ENCODE data around the gene PIKFYVE. TPM values are rescaled to one million over a fixed set of nuclear protein-coding genes. Genes with fewer than 3 reads are reported as not detected.
A peak's percentile ranks its signal among the peaks of the same experiment; 100 is the strongest.

The PIKFYVE gene
- total RNA-seq, 4 donors from 2014 or later: 19.1 to 29.7 (median 22.8) TPM

DNA sequence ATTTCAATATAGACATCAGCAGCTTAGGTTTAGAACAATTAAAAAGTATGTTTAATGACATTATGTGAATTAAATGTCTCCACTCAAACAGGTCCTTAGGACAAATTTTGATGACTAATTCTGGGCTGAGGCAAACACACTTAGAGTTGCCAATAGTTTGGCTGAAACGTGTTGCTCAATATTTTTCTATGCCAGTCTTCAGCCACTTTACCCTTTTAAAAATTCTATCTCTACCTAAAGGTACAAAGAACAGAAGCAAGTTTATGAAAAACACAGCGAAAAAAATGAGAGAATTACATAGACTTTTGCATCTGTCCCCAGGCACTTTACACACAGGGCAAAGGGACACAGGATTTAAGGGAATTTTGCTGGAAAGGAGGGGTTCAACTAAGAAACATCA, 15.7 kb upstream of the PIKFYVE start:
- DNase-seq (ENCODE audit: extremely low spot score): no peak
- H3K9me3 ChIP-seq: no peaks in the 10 kb centered on the region
- H3K4me1 ChIP-seq: peaks cover 15 to 32% (median 20%) of the 10 kb centered on the region in 4 donors
- no peak overlapping the region for H3K27ac ChIP-seq (replicated peaks in 1 of 4)
- WGBS: 75% methylated on average over 2 of the region's 2 CpGs
- H3K27me3 ChIP-seq: no peaks in the 10 kb centered on the region
- no peak for TF ChIP-seq EP300 (IDR thresholded peaks at IDR 0.05)
- TF ChIP-seq POLR2A (IDR thresholded peaks at IDR 0.05; ENCODE audit: low read depth): no peak
- no peak for TF ChIP-seq POLR2AphosphoS5 (IDR thresholded peaks at IDR 0.05)
- TF ChIP-seq, protein P1, sequence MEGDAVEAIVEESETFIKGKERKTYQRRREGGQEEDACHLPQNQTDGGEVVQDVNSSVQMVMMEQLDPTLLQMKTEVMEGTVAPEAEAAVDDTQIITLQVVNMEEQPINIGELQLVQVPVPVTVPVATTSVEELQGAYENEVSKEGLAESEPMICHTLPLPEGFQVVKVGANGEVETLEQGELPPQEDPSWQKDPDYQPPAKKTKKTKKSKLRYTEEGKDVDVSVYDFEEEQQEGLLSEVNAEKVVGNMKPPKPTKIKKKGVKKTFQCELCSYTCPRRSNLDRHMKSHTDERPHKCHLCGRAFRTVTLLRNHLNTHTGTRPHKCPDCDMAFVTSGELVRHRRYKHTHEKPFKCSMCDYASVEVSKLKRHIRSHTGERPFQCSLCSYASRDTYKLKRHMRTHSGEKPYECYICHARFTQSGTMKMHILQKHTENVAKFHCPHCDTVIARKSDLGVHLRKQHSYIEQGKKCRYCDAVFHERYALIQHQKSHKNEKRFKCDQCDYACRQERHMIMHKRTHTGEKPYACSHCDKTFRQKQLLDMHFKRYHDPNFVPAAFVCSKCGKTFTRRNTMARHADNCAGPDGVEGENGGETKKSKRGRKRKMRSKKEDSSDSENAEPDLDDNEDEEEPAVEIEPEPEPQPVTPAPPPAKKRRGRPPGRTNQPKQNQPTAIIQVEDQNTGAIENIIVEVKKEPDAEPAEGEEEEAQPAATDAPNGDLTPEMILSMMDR (IDR thresholded peaks at IDR 0.05): no peak
- intact Hi-C loops (cut with DNase I): loop anchor here (5.0 to 10.0 kb wide), 2 partner anchors 73 to 626 kb away; partner anchors contain the start of gene METTL21A
- peaks cover 14 to 63% (median 43%) of the 10 kb centered on the region in 4 donors for H3K36me3 ChIP-seq
- H3K4me3 ChIP-seq: no peak overlapping the region

GRCh38 chr2:208251098-208251497, 15.0 kb upstream of the PIKFYVE start:
- H3K4me1 ChIP-seq: peaks cover 19 to 36% (median 22%) of the 10 kb centered on the region in 4 donors
- DNase-seq (ENCODE audit: extremely low spot score): no peak
- WGBS: 90% methylated on average over 4 of the region's 4 CpGs
- no peaks in the 10 kb centered on the region for H3K9me3 ChIP-seq
- no peak overlapping the region for H3K4me3 ChIP-seq
- intact Hi-C loops (cut with DNase I): loop anchor here (5.0 to 10.0 kb wide), 2 partner anchors 74 to 626 kb away; partner anchors contain the start of gene METTL21A
- no peak for TF ChIP-seq POLR2AphosphoS5 (IDR thresholded peaks at IDR 0.05)
- TF ChIP-seq EP300 (IDR thresholded peaks at IDR 0.05): no peak
- no peak for TF ChIP-seq POLR2A (IDR thresholded peaks at IDR 0.05; ENCODE audit: low read depth)
- TF ChIP-seq, protein P1 (IDR thresholded peaks at IDR 0.05): no peak
- no peaks in the 10 kb centered on the region for H3K27me3 ChIP-seq
- H3K36me3 ChIP-seq: peaks cover 14 to 57% (median 41%) of the 10 kb centered on the region in 4 donors
- H3K27ac ChIP-seq (replicated peaks in 1 of 4): no peak overlapping the region

- WGBS: 87% methylated on average over 3 of the region's 3 CpGs
- Histone ChIP-seq H3K4me1 (peaks cover 18 to 36% (median 24%) of the 10 kb centered on the region in 4 donors), H3K27me3 (no peaks in the 10 kb centered on the region), H3K4me3 (peak overlapping the region in 2 of 4 donors; percentile 80 to 88), H3K27ac (replicated peaks in 1 of 4) (peak overlapping the region; percentile 75 to 90 (median 84)), H3K36me3 (peaks cover 4 to 39% (median 27%) of the 10 kb centered on the region in 4 donors), H3K9me3 (no peaks in the 10 kb centered on the region)
- TF ChIP-seq, protein P1 (IDR thresholded peaks at IDR 0.05): no peak
- TF ChIP-seq EP300 (IDR thresholded peaks at IDR 0.05) (no peak), POLR2AphosphoS5 (IDR thresholded peaks at IDR 0.05) (no peak), POLR2A (IDR thresholded peaks at IDR 0.05; ENCODE audit: low read depth) (no peak)
- intact Hi-C loops (cut with DNase I): loop anchor here (5.0 to 10.0 kb wide), 2 partner anchors 76 to 628 kb away; partner anchors contain the start of gene METTL21A
- no peak for DNase-seq (ENCODE audit: extremely low spot score)
Observed at GRCh38 chr2:208252716-208253492, 13.2 kb upstream of the PIKFYVE start.

DNA sequence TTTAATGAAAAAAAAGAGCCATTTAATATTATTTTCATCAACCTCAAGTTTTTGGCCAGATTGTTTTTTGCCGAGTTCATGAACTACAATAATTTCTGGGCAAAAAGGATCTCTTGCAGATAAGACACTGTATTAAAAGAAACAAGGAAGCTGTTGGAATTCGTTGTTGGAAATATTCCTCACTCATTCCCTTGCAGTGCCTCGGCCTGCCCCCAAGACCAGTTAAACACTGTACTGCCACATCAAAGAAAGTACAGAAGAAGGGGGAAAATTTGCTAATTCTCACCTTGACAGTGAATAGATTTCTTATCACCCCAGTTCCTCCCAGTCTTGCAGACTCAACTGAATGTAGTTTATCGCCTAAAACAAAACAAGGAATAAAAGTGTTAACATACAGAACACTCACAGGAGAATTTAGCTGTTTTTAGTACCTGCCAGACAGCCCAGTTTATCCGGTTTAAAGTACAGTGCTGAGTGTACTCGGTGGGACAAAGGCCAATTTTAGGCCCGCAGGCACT, 12.4 kb upstream of the PIKFYVE start:
- H3K27ac ChIP-seq (replicated peaks in 1 of 4): peak overlapping the region; percentile 75 to 90 (median 84)
- peaks cover 18 to 36% (median 24%) of the 10 kb centered on the region in 4 donors for H3K4me1 ChIP-seq
- no peak for DNase-seq (ENCODE audit: extremely low spot score)
- H3K9me3 ChIP-seq: no peaks in the 10 kb centered on the region
- intact Hi-C loops (cut with DNase I): loop anchor here (5.0 to 10.0 kb wide), 2 partner anchors 76 to 629 kb away; partner anchors contain the start of gene METTL21A
- no peak for TF ChIP-seq EP300 (IDR thresholded peaks at IDR 0.05)
- TF ChIP-seq, protein P1 (IDR thresholded peaks at IDR 0.05): no peak
- no peak for TF ChIP-seq POLR2AphosphoS5 (IDR thresholded peaks at IDR 0.05)
- no peak for TF ChIP-seq POLR2A (IDR thresholded peaks at IDR 0.05; ENCODE audit: low read depth)
- H3K36me3 ChIP-seq: peaks cover 2 to 32% (median 20%) of the 10 kb centered on the region in 4 donors
- 7% methylated on average over 7 of the region's 7 CpGs for WGBS
- no peaks in the 10 kb centered on the region for H3K27me3 ChIP-seq
- peak overlapping the region; percentile 73 to 88 (median 82) for H3K4me3 ChIP-seq

Measured in esophagus muscularis mucosa (tissue), 4 donors.